ENCODE results near the gene TPRG1L.

- TF ChIP-seq EZH2phosphoT487 (IDR thresholded peaks at IDR 0.05), result no peak
- TF ChIP-seq CTCF (IDR thresholded peaks at IDR 0.05), result no peak
- TF ChIP-seq EZH2 (IDR thresholded peaks at IDR 0.05), result no peak
These were observed 48.8 kb upstream of the TPRG1L start for GRCh38 chr1:3575993-3576392.

Data from neural progenitor cell (in vitro differentiated cells).